ENCODE measurements around the gene HECTD3.
"Not testable (repeated sequence)": the region's sequence is repeated elsewhere in the genome, so short reads cannot be mapped to it uniquely, and the experiment has no call there.

Gene HECTD3

GRCh38 chr1:45002650-45003645, 8.2 kb downstream of the HECTD3 start:
- TF ChIP-seq, protein P1, sequence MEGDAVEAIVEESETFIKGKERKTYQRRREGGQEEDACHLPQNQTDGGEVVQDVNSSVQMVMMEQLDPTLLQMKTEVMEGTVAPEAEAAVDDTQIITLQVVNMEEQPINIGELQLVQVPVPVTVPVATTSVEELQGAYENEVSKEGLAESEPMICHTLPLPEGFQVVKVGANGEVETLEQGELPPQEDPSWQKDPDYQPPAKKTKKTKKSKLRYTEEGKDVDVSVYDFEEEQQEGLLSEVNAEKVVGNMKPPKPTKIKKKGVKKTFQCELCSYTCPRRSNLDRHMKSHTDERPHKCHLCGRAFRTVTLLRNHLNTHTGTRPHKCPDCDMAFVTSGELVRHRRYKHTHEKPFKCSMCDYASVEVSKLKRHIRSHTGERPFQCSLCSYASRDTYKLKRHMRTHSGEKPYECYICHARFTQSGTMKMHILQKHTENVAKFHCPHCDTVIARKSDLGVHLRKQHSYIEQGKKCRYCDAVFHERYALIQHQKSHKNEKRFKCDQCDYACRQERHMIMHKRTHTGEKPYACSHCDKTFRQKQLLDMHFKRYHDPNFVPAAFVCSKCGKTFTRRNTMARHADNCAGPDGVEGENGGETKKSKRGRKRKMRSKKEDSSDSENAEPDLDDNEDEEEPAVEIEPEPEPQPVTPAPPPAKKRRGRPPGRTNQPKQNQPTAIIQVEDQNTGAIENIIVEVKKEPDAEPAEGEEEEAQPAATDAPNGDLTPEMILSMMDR (IDR thresholded peaks at IDR 0.05; ENCODE audit: low read depth, low read length, missing control alignments), result no peak
- DNase-seq (ENCODE audit: low read depth), result no peak
- no peak overlapping the region for H3K4me3 ChIP-seq (ENCODE audit: low read depth, low read length)

- H3K4me3 ChIP-seq (ENCODE audit: low read depth, low read length); DNase-seq (ENCODE audit: low read depth): not testable (repeated sequence)
Observed at GRCh38 chr1:45001576-45001975, 9.5 kb downstream of the HECTD3 start.

DNA sequence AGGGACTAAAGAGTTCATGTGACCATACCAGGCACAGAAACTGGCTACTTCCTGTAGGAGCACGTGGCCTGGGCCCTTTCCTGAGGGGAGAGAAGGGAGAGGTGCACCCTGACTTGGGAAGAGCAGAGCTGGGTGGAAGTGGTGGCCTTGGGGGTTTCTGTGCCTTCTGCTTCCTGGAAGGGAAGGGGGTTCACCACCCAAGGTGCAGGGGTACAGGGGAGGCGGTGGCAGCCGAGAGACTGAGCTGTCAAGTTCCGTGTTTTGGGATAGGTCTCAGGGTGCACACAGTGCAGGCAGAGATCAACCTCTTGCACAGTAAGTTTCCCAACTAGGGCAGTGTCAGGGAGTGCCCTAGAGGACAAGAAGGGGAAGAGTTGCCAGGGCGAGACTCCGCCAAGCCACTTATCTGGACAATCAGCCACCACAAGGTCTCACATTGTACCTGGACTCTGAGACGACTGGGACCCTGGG, 10.1 kb downstream of the HECTD3 start:
- no peak overlapping the region for H3K4me3 ChIP-seq (ENCODE audit: low read depth, low read length)
- TF ChIP-seq, protein P1 (IDR thresholded peaks at IDR 0.05; ENCODE audit: low read depth, low read length, missing control alignments), result no peak
- DNase-seq (ENCODE audit: low read depth), result no peak

- no peak overlapping the region for H3K4me3 ChIP-seq (ENCODE audit: low read depth, low read length)
Observed at GRCh38 chr1:44999232-44999631, 11.9 kb downstream of the HECTD3 start.

DNA sequence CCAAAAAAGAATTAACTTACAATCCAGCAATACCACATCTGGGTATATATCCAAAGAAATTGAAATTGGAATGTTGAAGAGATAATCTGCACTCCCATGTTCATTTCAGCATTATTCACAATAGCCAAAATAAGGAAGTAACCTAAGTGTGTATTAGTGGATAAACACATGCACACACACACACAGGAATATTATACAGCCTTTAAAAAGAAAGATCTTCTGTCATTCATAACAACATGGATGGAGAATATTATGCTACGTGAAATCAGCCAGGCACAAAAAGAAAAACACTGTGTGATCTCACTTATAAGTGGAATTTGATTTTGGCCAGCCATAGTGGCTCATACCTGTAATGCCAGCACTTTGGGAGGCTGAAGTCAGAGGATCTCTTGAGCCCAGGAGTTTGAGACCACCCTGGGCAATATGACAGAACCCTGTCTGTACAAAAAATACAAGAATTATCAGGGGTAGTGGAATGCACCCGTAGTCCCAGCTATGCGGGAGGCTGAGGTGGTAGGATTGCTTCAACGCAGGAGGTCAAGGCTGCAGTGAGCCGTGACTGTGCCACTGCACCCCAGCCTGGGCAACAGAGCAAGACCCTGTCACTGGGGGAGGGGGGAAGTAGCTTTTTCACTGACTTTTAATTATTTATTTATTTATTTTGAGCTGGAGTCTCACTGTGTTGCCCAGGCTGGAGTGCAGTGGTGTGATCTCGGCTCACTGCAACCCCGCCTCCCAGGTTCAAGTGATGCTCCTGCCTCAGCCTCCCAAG, 15.5 kb downstream of the HECTD3 start:
- DNase-seq (ENCODE audit: low read depth), result no peak
- no peak overlapping the region for H3K4me3 ChIP-seq (ENCODE audit: low read depth, low read length)

More at GRCh38 chr1:44999232-44999631, 11.9 kb downstream of the HECTD3 start:
- DNase-seq (ENCODE audit: low read depth), result no peak
- TF ChIP-seq, protein P1 (IDR thresholded peaks at IDR 0.05; ENCODE audit: low read depth, low read length, missing control alignments), result no peak

GRCh38 chr1:44994309-44994898, 16.7 kb downstream of the HECTD3 start:
- H3K4me3 ChIP-seq (ENCODE audit: low read depth, low read length), result no peak overlapping the region
- no peak for DNase-seq (ENCODE audit: low read depth)
- TF ChIP-seq, protein P1 (IDR thresholded peaks at IDR 0.05; ENCODE audit: low read depth, low read length, missing control alignments), result no peak

More for the DNA sequence above, 15.5 kb downstream of the HECTD3 start:
- TF ChIP-seq, protein P1 (IDR thresholded peaks at IDR 0.05; ENCODE audit: low read depth, low read length, missing control alignments), result no peak

Data from GM12864 (cell line).